ENCODE measurements around the gene CHST9.

CHST9 gene

GRCh38 chr18:27141876-27142275 lies 43.2 kb downstream of the CHST9 start:
- H3K27me3 Mint-ChIP-seq, result no peaks in the 10 kb centered on the region
- no peaks in the 10 kb centered on the region for H3K36me3 Mint-ChIP-seq
- peaks cover 9% of the 10 kb centered on the region for H3K9me3 Mint-ChIP-seq (ENCODE audit: low read depth)
- no peaks in the 10 kb centered on the region for H3K4me1 Mint-ChIP-seq (ENCODE audit: low read depth)
- no peak overlapping the region for H3K27ac Mint-ChIP-seq
- no peak overlapping the region for H3K4me3 Mint-ChIP-seq

GRCh38 chr18:27138079-27138478 lies 47.0 kb downstream of the CHST9 start:
- no peaks in the 10 kb centered on the region for H3K4me1 Mint-ChIP-seq (ENCODE audit: low read depth)
- no peak overlapping the region for H3K4me3 Mint-ChIP-seq
- H3K9me3 Mint-ChIP-seq (ENCODE audit: low read depth), result no peaks in the 10 kb centered on the region
- no peaks in the 10 kb centered on the region for H3K36me3 Mint-ChIP-seq
- H3K27ac Mint-ChIP-seq, result no peak overlapping the region
- no peaks in the 10 kb centered on the region for H3K27me3 Mint-ChIP-seq

GRCh38 chr18:27136208-27136535 lies 48.9 kb downstream of the CHST9 start:
- Mint-ChIP-seq H3K4me3 (no peak overlapping the region), H3K36me3 (no peaks in the 10 kb centered on the region), H3K27me3 (no peaks in the 10 kb centered on the region), H3K27ac (no peak overlapping the region), H3K9me3 (ENCODE audit: low read depth) (no peaks in the 10 kb centered on the region), H3K4me1 (ENCODE audit: low read depth) (no peaks in the 10 kb centered on the region)

- H3K27ac Mint-ChIP-seq, result no peak overlapping the region
- H3K9me3 Mint-ChIP-seq (ENCODE audit: low read depth), result no peaks in the 10 kb centered on the region
- no peaks in the 10 kb centered on the region for H3K27me3 Mint-ChIP-seq
- no peak overlapping the region for H3K4me3 Mint-ChIP-seq
- no peaks in the 10 kb centered on the region for H3K4me1 Mint-ChIP-seq (ENCODE audit: low read depth)
- no peaks in the 10 kb centered on the region for H3K36me3 Mint-ChIP-seq
Observed at GRCh38 chr18:27135504-27136207, 49.5 kb downstream of the CHST9 start.

- H3K4me1 Mint-ChIP-seq (ENCODE audit: low read depth), result no peaks in the 10 kb centered on the region
- no peak overlapping the region for H3K27ac Mint-ChIP-seq
- H3K36me3 Mint-ChIP-seq, result no peaks in the 10 kb centered on the region
- H3K4me3 Mint-ChIP-seq, result no peak overlapping the region
- H3K9me3 Mint-ChIP-seq (ENCODE audit: low read depth), result no peaks in the 10 kb centered on the region
- no peaks in the 10 kb centered on the region for H3K27me3 Mint-ChIP-seq
Observed at GRCh38 chr18:27130065-27130630, 55.0 kb downstream of the CHST9 start.

- Mint-ChIP-seq H3K27me3 (peaks cover 3% of the 10 kb centered on the region), H3K27ac (no peak overlapping the region), H3K4me1 (ENCODE audit: low read depth) (no peaks in the 10 kb centered on the region), H3K36me3 (no peaks in the 10 kb centered on the region), H3K9me3 (ENCODE audit: low read depth) (peaks cover 8% of the 10 kb centered on the region), H3K4me3 (no peak overlapping the region)
Observed at GRCh38 chr18:27124196-27124595, 60.9 kb downstream of the CHST9 start.

GRCh38 chr18:27121108-27121507 lies 64.0 kb downstream of the CHST9 start:
- Mint-ChIP-seq H3K4me3 (no peak overlapping the region), H3K27me3 (peaks cover 3% of the 10 kb centered on the region), H3K36me3 (no peaks in the 10 kb centered on the region), H3K9me3 (ENCODE audit: low read depth) (peaks cover 13% of the 10 kb centered on the region), H3K27ac (no peak overlapping the region), H3K4me1 (ENCODE audit: low read depth) (no peaks in the 10 kb centered on the region)

GRCh38 chr18:27120246-27120645 lies 64.9 kb downstream of the CHST9 start:
- H3K9me3 Mint-ChIP-seq (ENCODE audit: low read depth), result peaks cover 13% of the 10 kb centered on the region
- H3K4me3 Mint-ChIP-seq, result no peak overlapping the region
- H3K36me3 Mint-ChIP-seq, result no peaks in the 10 kb centered on the region
- peaks cover 3% of the 10 kb centered on the region for H3K27me3 Mint-ChIP-seq
- no peak overlapping the region for H3K27ac Mint-ChIP-seq
- H3K4me1 Mint-ChIP-seq (ENCODE audit: low read depth), result no peaks in the 10 kb centered on the region

- no peaks in the 10 kb centered on the region for H3K4me1 Mint-ChIP-seq (ENCODE audit: low read depth)
- no peak overlapping the region for H3K4me3 Mint-ChIP-seq
- no peaks in the 10 kb centered on the region for H3K36me3 Mint-ChIP-seq
Observed at GRCh38 chr18:27118973-27119372, 66.1 kb downstream of the CHST9 start.

GRCh38 chr18:27114842-27115241 lies 70.3 kb downstream of the CHST9 start:
- Mint-ChIP-seq H3K4me1 (ENCODE audit: low read depth) (no peaks in the 10 kb centered on the region), H3K27ac (no peak overlapping the region), H3K4me3 (no peak overlapping the region), H3K9me3 (ENCODE audit: low read depth) (peaks cover 21% of the 10 kb centered on the region), H3K36me3 (no peaks in the 10 kb centered on the region), H3K27me3 (peaks cover 3% of the 10 kb centered on the region)

More at GRCh38 chr18:27118973-27119372, 66.1 kb downstream of the CHST9 start:
- peaks cover 3% of the 10 kb centered on the region for H3K27me3 Mint-ChIP-seq
- no peak overlapping the region for H3K27ac Mint-ChIP-seq
- peaks cover 16% of the 10 kb centered on the region for H3K9me3 Mint-ChIP-seq (ENCODE audit: low read depth)

GRCh38 chr18:27113358-27113757 lies 71.8 kb downstream of the CHST9 start:
- Mint-ChIP-seq H3K4me3 (no peak overlapping the region), H3K36me3 (no peaks in the 10 kb centered on the region), H3K4me1 (ENCODE audit: low read depth) (no peaks in the 10 kb centered on the region), H3K27ac (no peak overlapping the region), H3K9me3 (ENCODE audit: low read depth) (peaks cover 16% of the 10 kb centered on the region), H3K27me3 (no peaks in the 10 kb centered on the region)

GRCh38 chr18:27110319-27110718 lies 74.8 kb downstream of the CHST9 start:
- Mint-ChIP-seq H3K27me3 (no peaks in the 10 kb centered on the region), H3K36me3 (no peaks in the 10 kb centered on the region), H3K4me1 (ENCODE audit: low read depth) (no peaks in the 10 kb centered on the region), H3K9me3 (ENCODE audit: low read depth) (peaks cover 16% of the 10 kb centered on the region), H3K27ac (no peak overlapping the region), H3K4me3 (no peak overlapping the region)

GRCh38 chr18:27109451-27109850 lies 75.7 kb downstream of the CHST9 start:
- H3K27ac Mint-ChIP-seq, result no peak overlapping the region
- no peaks in the 10 kb centered on the region for H3K27me3 Mint-ChIP-seq
- no peaks in the 10 kb centered on the region for H3K4me1 Mint-ChIP-seq (ENCODE audit: low read depth)
- peaks cover 19% of the 10 kb centered on the region for H3K9me3 Mint-ChIP-seq (ENCODE audit: low read depth)
- no peak overlapping the region for H3K4me3 Mint-ChIP-seq
- no peaks in the 10 kb centered on the region for H3K36me3 Mint-ChIP-seq

- Mint-ChIP-seq H3K36me3 (no peaks in the 10 kb centered on the region), H3K27ac (no peak overlapping the region), H3K4me3 (no peak overlapping the region), H3K4me1 (ENCODE audit: low read depth) (no peaks in the 10 kb centered on the region), H3K9me3 (ENCODE audit: low read depth) (peaks cover 19% of the 10 kb centered on the region), H3K27me3 (no peaks in the 10 kb centered on the region)
Observed at GRCh38 chr18:27108842-27109241, 76.3 kb downstream of the CHST9 start.

GRCh38 chr18:27104743-27105142 lies 80.4 kb downstream of the CHST9 start:
- Mint-ChIP-seq H3K4me3 (no peak overlapping the region), H3K27me3 (no peaks in the 10 kb centered on the region), H3K9me3 (ENCODE audit: low read depth) (peaks cover 19% of the 10 kb centered on the region), H3K4me1 (ENCODE audit: low read depth) (no peaks in the 10 kb centered on the region), H3K36me3 (no peaks in the 10 kb centered on the region), H3K27ac (no peak overlapping the region)

- H3K36me3 Mint-ChIP-seq, result no peaks in the 10 kb centered on the region
- no peaks in the 10 kb centered on the region for H3K4me1 Mint-ChIP-seq (ENCODE audit: low read depth)
- H3K27me3 Mint-ChIP-seq, result no peaks in the 10 kb centered on the region
- H3K27ac Mint-ChIP-seq, result no peak overlapping the region
- no peak overlapping the region for H3K4me3 Mint-ChIP-seq
- H3K9me3 Mint-ChIP-seq (ENCODE audit: low read depth), result peaks cover 16% of the 10 kb centered on the region
Observed at GRCh38 chr18:27094621-27095020, 90.5 kb downstream of the CHST9 start.

Measured in activated naive CD8-positive, alpha-beta T cell (primary cell).